ENCODE data around the gene CLTA. TPM values are rescaled to one million over a fixed set of nuclear protein-coding genes. Genes with fewer than 3 reads are reported as not detected.
"Not testable (repeated sequence)": the region's sequence is repeated elsewhere in the genome, so short reads cannot be mapped to it uniquely, and the experiment has no call there.

CLTA gene
- total and polyA plus RNA-seq, 7 experiments from 2014 or later = 32.2 to 140 (median 72.0) TPM

GRCh38 chr9:36174271-36174670 lies 16.4 kb upstream of the CLTA start:
- Histone ChIP-seq H3K9me3 (ENCODE audit: control insufficient read depth in 2 of 3, low read length in 3 of 3) (no peaks in the 10 kb centered on the region), H3K36me3 (ENCODE audit: control insufficient read depth in 2 of 3, insufficient read depth in 3 of 3, low read length in 3 of 3) (no peaks in the 10 kb centered on the region), H3K27me3 (ENCODE audit: control insufficient read depth in 2 of 2, insufficient read depth in 2 of 2, low read length in 2 of 2) (no peaks in the 10 kb centered on the region), H3K27ac (ENCODE audit: low read depth, low read length) (no peak overlapping the region), H3K4me1 (ENCODE audit: control insufficient read depth in 2 of 2, insufficient read depth in 2 of 2, low read length in 2 of 2) (no peaks in the 10 kb centered on the region), H3K4me3 (ENCODE audit: low read length) (no peak overlapping the region)
- ChIA-PET POLR2A (interaction anchor here (0.6 kb wide), 1 partner anchor 403 kb away, joined by 6 read pairs; no protein-coding TSS in a partner anchor), CTCF (interaction anchor here (0.6 kb wide), 1 partner anchor 71 kb away, joined by 4 read pairs; no protein-coding TSS in a partner anchor)
- peaks cover 0 to 9% (median 0%) of the 10 kb centered on the region in 5 donors for H3K27me3 Mint-ChIP-seq
- DNase-seq (no peak), ATAC-seq (no peak)
- peaks cover 0 to 9% (median 0%) of the 10 kb centered on the region in 7 donors for H3K4me1 Mint-ChIP-seq
- no peak overlapping the region for H3K27ac Mint-ChIP-seq
- intact Hi-C loops (cut with micrococcal nuclease) = no loop called here
- no peaks in the 10 kb centered on the region for H3K36me3 Mint-ChIP-seq
- no peak overlapping the region for H3K4me3 Mint-ChIP-seq
- H3K9me3 Mint-ChIP-seq = no peaks in the 10 kb centered on the region

GRCh38 chr9:36174731-36175130 lies 16.0 kb upstream of the CLTA start:
- intact Hi-C loops (cut with micrococcal nuclease) = no loop called here
- POLR2A ChIA-PET = interaction anchor here (0.6 kb wide), 1 partner anchor 50 kb away, joined by 3 read pairs; no protein-coding TSS in a partner anchor
- ATAC-seq = no peak

GRCh38 chr9:36175209-36175608 lies 15.5 kb upstream of the CLTA start:
- H3K9me3 Mint-ChIP-seq; H3K4me3 ChIP-seq (ENCODE audit: low read length); H3K36me3 ChIP-seq (ENCODE audit: control insufficient read depth in 2 of 3, insufficient read depth in 3 of 3, low read length in 3 of 3); H3K4me1 Mint-ChIP-seq; H3K27ac Mint-ChIP-seq; DNase-seq; H3K36me3 Mint-ChIP-seq; H3K9me3 ChIP-seq (ENCODE audit: control insufficient read depth in 2 of 3, low read length in 3 of 3); CTCF ChIA-PET; H3K27ac ChIP-seq (ENCODE audit: low read depth, low read length); H3K4me3 Mint-ChIP-seq; H3K27me3 ChIP-seq (ENCODE audit: control insufficient read depth in 2 of 2, insufficient read depth in 2 of 2, low read length in 2 of 2); H3K4me1 ChIP-seq (ENCODE audit: control insufficient read depth in 2 of 2, insufficient read depth in 2 of 2, low read length in 2 of 2); ATAC-seq; intact Hi-C loops (cut with micrococcal nuclease): not testable (repeated sequence)
- H3K27me3 Mint-ChIP-seq = peaks cover 0 to 11% (median 0%) of the 10 kb centered on the region in 5 donors
- POLR2A ChIA-PET = interaction anchor here (0.6 kb wide), 1 partner anchor 50 kb away, joined by 3 read pairs; no protein-coding TSS in a partner anchor

More at GRCh38 chr9:36174731-36175130, 16.0 kb upstream of the CLTA start:
- H3K4me1 ChIP-seq (ENCODE audit: control insufficient read depth in 2 of 2, insufficient read depth in 2 of 2, low read length in 2 of 2) = no peaks in the 10 kb centered on the region
- peaks cover 0 to under 1% (median 0%) of the 10 kb centered on the region in 5 donors for H3K36me3 Mint-ChIP-seq
- peaks cover 0 to 9% (median 0%) of the 10 kb centered on the region in 5 donors for H3K27me3 Mint-ChIP-seq
- H3K9me3 ChIP-seq (ENCODE audit: control insufficient read depth in 2 of 3, low read length in 3 of 3) = no peaks in the 10 kb centered on the region
- DNase-seq = no peak
- H3K27me3 ChIP-seq (ENCODE audit: control insufficient read depth in 2 of 2, insufficient read depth in 2 of 2, low read length in 2 of 2) = no peaks in the 10 kb centered on the region
- CTCF ChIA-PET = no interaction called here
- no peak overlapping the region for H3K27ac Mint-ChIP-seq
- H3K36me3 ChIP-seq (ENCODE audit: control insufficient read depth in 2 of 3, insufficient read depth in 3 of 3, low read length in 3 of 3) = no peaks in the 10 kb centered on the region
- peaks cover 0 to 10% (median 0%) of the 10 kb centered on the region in 7 donors for H3K4me1 Mint-ChIP-seq
- peaks cover 0 to under 1% (median 0%) of the 10 kb centered on the region in 11 donors for H3K9me3 Mint-ChIP-seq
- no peak overlapping the region for H3K27ac ChIP-seq (ENCODE audit: low read depth, low read length)
- no peak overlapping the region for H3K4me3 Mint-ChIP-seq
- no peak overlapping the region for H3K4me3 ChIP-seq (ENCODE audit: low read length)

GRCh38 chr9:36176496-36176895 lies 14.2 kb upstream of the CLTA start:
- ATAC-seq; H3K36me3 ChIP-seq (ENCODE audit: control insufficient read depth in 2 of 3, insufficient read depth in 3 of 3, low read length in 3 of 3); H3K4me3 Mint-ChIP-seq; H3K36me3 Mint-ChIP-seq; H3K27ac ChIP-seq (ENCODE audit: low read depth, low read length); DNase-seq; H3K9me3 ChIP-seq (ENCODE audit: control insufficient read depth in 2 of 3, low read length in 3 of 3); H3K4me1 ChIP-seq (ENCODE audit: control insufficient read depth in 2 of 2, insufficient read depth in 2 of 2, low read length in 2 of 2); POLR2A ChIA-PET; H3K27me3 ChIP-seq (ENCODE audit: control insufficient read depth in 2 of 2, insufficient read depth in 2 of 2, low read length in 2 of 2); intact Hi-C loops (cut with micrococcal nuclease); H3K4me3 ChIP-seq (ENCODE audit: low read length); H3K9me3 Mint-ChIP-seq; H3K4me1 Mint-ChIP-seq: not testable (repeated sequence)
- Mint-ChIP-seq H3K27ac (peak overlapping the region in 1 of 9 donors; percentile 45), H3K27me3 (peaks cover 0 to 19% (median 0%) of the 10 kb centered on the region in 5 donors)
- CTCF ChIA-PET = interaction anchor here (1.3 kb wide), 1 partner anchor 10 kb away, joined by 3 read pairs; no protein-coding TSS in a partner anchor

- DNase-seq (no peak), ATAC-seq (no peak)
- H3K36me3 ChIP-seq (ENCODE audit: control insufficient read depth in 2 of 3, insufficient read depth in 3 of 3, low read length in 3 of 3) = no peaks in the 10 kb centered on the region
- peaks cover 0 to 10% (median 0%) of the 10 kb centered on the region in 7 donors for H3K4me1 Mint-ChIP-seq
- H3K27me3 ChIP-seq (ENCODE audit: control insufficient read depth in 2 of 2, insufficient read depth in 2 of 2, low read length in 2 of 2) = no peaks in the 10 kb centered on the region
- peak overlapping the region in 1 of 9 donors; percentile 39 for H3K27ac Mint-ChIP-seq
- POLR2A ChIA-PET = no interaction called here
- intact Hi-C loops (cut with micrococcal nuclease) = no loop called here
- H3K27ac ChIP-seq (ENCODE audit: low read depth, low read length) = no peak overlapping the region
- H3K4me3 ChIP-seq (ENCODE audit: low read length) = no peak overlapping the region
- H3K9me3 Mint-ChIP-seq = peaks cover 0 to 2% (median 0%) of the 10 kb centered on the region in 11 donors
- CTCF ChIA-PET = interaction anchor here (0.7 kb wide), 2 partner anchors 152 to 950 kb away, joined by 3 read pairs; no protein-coding TSS in a partner anchor
- no peaks in the 10 kb centered on the region for H3K4me1 ChIP-seq (ENCODE audit: control insufficient read depth in 2 of 2, insufficient read depth in 2 of 2, low read length in 2 of 2)
- H3K27me3 Mint-ChIP-seq = peaks cover 0 to 19% (median 0%) of the 10 kb centered on the region in 5 donors
- H3K36me3 Mint-ChIP-seq = peaks cover 0 to 3% (median 0%) of the 10 kb centered on the region in 5 donors
- H3K9me3 ChIP-seq (ENCODE audit: control insufficient read depth in 2 of 3, low read length in 3 of 3) = no peaks in the 10 kb centered on the region
- no peak overlapping the region for H3K4me3 Mint-ChIP-seq
Measured at GRCh38 chr9:36177571-36177970, 13.2 kb upstream of the CLTA start.

- CTCF ChIA-PET; H3K9me3 ChIP-seq (ENCODE audit: control insufficient read depth in 2 of 3, low read length in 3 of 3); DNase-seq; H3K9me3 Mint-ChIP-seq; H3K36me3 ChIP-seq (ENCODE audit: control insufficient read depth in 2 of 3, insufficient read depth in 3 of 3, low read length in 3 of 3); H3K4me3 ChIP-seq (ENCODE audit: low read length); H3K4me1 ChIP-seq (ENCODE audit: control insufficient read depth in 2 of 2, insufficient read depth in 2 of 2, low read length in 2 of 2); intact Hi-C loops (cut with micrococcal nuclease); ATAC-seq; H3K4me3 Mint-ChIP-seq; H3K27me3 ChIP-seq (ENCODE audit: control insufficient read depth in 2 of 2, insufficient read depth in 2 of 2, low read length in 2 of 2); H3K27ac Mint-ChIP-seq; H3K36me3 Mint-ChIP-seq; H3K4me1 Mint-ChIP-seq; H3K27ac ChIP-seq (ENCODE audit: low read depth, low read length): not testable (repeated sequence)
- peaks cover 0 to 17% (median 0%) of the 10 kb centered on the region in 5 donors for H3K27me3 Mint-ChIP-seq
- POLR2A ChIA-PET = interaction anchor here (0.6 to 0.7 kb wide), 2 partner anchors 66 to 342 kb away, joined by 3 to 4 read pairs; no protein-coding TSS in a partner anchor
Measured at GRCh38 chr9:36180243-36180642, 10.5 kb upstream of the CLTA start.

GRCh38 chr9:36187414-36187813 lies 3.3 kb upstream of the CLTA start:
- peaks cover 13 to 26% (median 18%) of the 10 kb centered on the region in 7 donors for H3K4me1 Mint-ChIP-seq
- ChIA-PET POLR2A (interaction anchor here (0.6 kb wide), 1 partner anchor 209 kb away, joined by 3 read pairs; no protein-coding TSS in a partner anchor), CTCF (interaction anchor here (0.5 kb wide), 1 partner anchor 1531 kb away, joined by 4 read pairs; no protein-coding TSS in a partner anchor)
- Histone ChIP-seq H3K4me1 (ENCODE audit: control insufficient read depth in 2 of 2, insufficient read depth in 2 of 2, low read length in 2 of 2) (peaks cover 10 to 13% of the 10 kb centered on the region in 2 donors), H3K9me3 (ENCODE audit: control insufficient read depth in 2 of 3, low read length in 3 of 3) (no peaks in the 10 kb centered on the region), H3K36me3 (ENCODE audit: control insufficient read depth in 2 of 3, insufficient read depth in 3 of 3, low read length in 3 of 3) (peaks cover 0 to 6% (median 0%) of the 10 kb centered on the region in 3 experiments), H3K27ac (ENCODE audit: low read depth, low read length) (no peak overlapping the region), H3K27me3 (ENCODE audit: control insufficient read depth in 2 of 2, insufficient read depth in 2 of 2, low read length in 2 of 2) (no peaks in the 10 kb centered on the region), H3K4me3 (ENCODE audit: low read length) (no peak overlapping the region)
- H3K9me3 Mint-ChIP-seq = peaks cover 0 to under 1% (median 0%) of the 10 kb centered on the region in 11 donors
- H3K36me3 Mint-ChIP-seq = peaks cover 0 to 2% (median 0%) of the 10 kb centered on the region in 5 donors
- peak overlapping the region in 1 of 9 donors; percentile 5 for H3K27ac Mint-ChIP-seq
- ATAC-seq (no peak), DNase-seq (no peak)
- intact Hi-C loops (cut with micrococcal nuclease) = no loop called here
- H3K27me3 Mint-ChIP-seq = no peaks in the 10 kb centered on the region
- no peak overlapping the region for H3K4me3 Mint-ChIP-seq
